ENCODE measurements around the gene ADAM15. TPM values are rescaled to one million over a fixed set of nuclear protein-coding genes. Genes with fewer than 3 reads are reported as not detected.

The ADAM15 gene
- total RNA-seq, 2 experiments from 2014 or later, result 53.8 to 55.8 TPM

- Mint-ChIP-seq H3K36me3 (ENCODE audit: low read depth) (peaks cover 36% of the 10 kb centered on the region), H3K27ac (peak overlapping the region; percentile 100), H3K4me3 (peak overlapping the region; percentile 76), H3K27me3 (ENCODE audit: low read depth) (no peaks in the 10 kb centered on the region), H3K9me3 (no peaks in the 10 kb centered on the region), H3K4me1 (ENCODE audit: low read depth) (peaks cover 55% of the 10 kb centered on the region)
- DNase-seq, result peak; percentile 75
- CTCF ChIA-PET, result interaction anchor here (0.6 to 2.8 kb wide), 3 partner anchors 9 to 11 kb away, joined by 3 to 21 read pairs (median 17); no protein-coding TSS in a partner anchor
- intact Hi-C loops (cut with micrococcal nuclease), result loop anchor here (10.0 kb wide), 2 partner anchors 682 to 1042 kb away; partner anchors contain the start of genes AQP10, ATP8B2, CREB3L4 and SLC39A1
Measured at GRCh38 chr1:155006601-155007101, 44.5 kb upstream of the ADAM15 start.

GRCh38 chr1:155007251-155007828 is 43.8 kb upstream of the ADAM15 start:
- H3K4me1 Mint-ChIP-seq (ENCODE audit: low read depth), result peaks cover 60% of the 10 kb centered on the region
- H3K9me3 Mint-ChIP-seq, result no peaks in the 10 kb centered on the region
- peak overlapping the region; percentile 100 for H3K27ac Mint-ChIP-seq
- CTCF ChIA-PET, result interaction anchor here (1.1 to 2.8 kb wide), 6 partner anchors 9 to 63 kb away, joined by 3 to 21 read pairs (median 6); no protein-coding TSS in a partner anchor
- H3K36me3 Mint-ChIP-seq (ENCODE audit: low read depth), result peaks cover 39% of the 10 kb centered on the region
- peak overlapping the region; percentile 76 for H3K4me3 Mint-ChIP-seq
- intact Hi-C loops (cut with micrococcal nuclease), result loop anchor here (10.0 kb wide), 2 partner anchors 683 to 1043 kb away; partner anchors contain the start of genes AQP10, ATP8B2, CREB3L4 and SLC39A1
- H3K27me3 Mint-ChIP-seq (ENCODE audit: low read depth), result no peaks in the 10 kb centered on the region
- DNase-seq, result no peak

DNA sequence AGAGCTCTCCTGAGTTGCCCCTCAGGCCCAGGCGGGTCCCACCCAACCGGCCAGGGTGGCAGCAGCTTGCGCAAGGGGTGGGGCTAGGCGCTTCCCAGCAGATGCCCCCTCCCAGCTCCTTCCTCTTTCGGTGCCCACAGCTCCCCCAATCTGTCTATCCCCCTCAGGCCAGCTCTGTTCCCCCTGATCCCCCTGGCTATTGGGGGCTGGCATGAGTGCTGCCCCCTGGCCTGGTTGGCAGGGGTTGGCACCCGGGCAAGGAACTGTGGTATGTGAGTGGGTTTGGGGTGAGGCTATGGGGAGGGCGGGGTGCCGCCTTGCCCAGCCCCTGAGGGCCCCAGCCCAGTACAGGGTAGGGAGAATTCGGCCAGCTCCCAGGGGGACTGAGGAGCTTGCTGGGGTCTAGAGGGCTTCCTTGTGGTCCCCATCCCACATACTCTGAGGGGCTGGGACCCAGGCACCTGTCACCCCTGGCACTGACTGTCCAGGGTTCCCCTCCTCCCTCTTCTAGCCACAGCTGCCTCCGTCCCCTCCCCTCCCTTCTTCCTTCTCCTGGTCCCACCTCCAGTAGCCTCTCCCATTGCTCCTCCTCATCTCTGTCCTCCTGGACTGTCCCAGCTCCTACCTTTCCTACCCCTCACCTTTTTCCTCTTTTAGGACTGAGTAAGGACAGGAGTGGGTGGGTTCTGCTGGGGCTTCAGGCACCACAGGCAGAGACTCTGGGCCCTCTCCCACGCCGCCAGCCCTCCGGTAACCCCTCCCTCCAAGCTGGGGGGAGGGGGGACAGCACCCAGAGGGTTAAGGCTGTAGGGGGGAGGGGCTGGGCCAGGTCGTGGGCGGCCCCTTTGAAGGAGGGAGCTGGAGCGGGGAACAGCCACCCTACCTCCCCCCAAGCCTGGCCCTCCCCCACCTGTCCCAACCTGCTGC is 42.8 kb upstream of the ADAM15 start:
- peak; percentile 88 for DNase-seq
- H3K4me1 Mint-ChIP-seq (ENCODE audit: low read depth), result peaks cover 69% of the 10 kb centered on the region
- H3K36me3 Mint-ChIP-seq (ENCODE audit: low read depth), result peaks cover 42% of the 10 kb centered on the region
- H3K4me3 Mint-ChIP-seq, result peak overlapping the region; percentile 97
- no peaks in the 10 kb centered on the region for H3K9me3 Mint-ChIP-seq
- CTCF ChIA-PET, result interaction anchor here (1.0 to 2.8 kb wide), 7 partner anchors 8 to 64 kb away, joined by 3 to 21 read pairs (median 4); partner anchors contain the start of gene ADAM15
- peak overlapping the region; percentile 98 for H3K27ac Mint-ChIP-seq
- no peaks in the 10 kb centered on the region for H3K27me3 Mint-ChIP-seq (ENCODE audit: low read depth)
- intact Hi-C loops (cut with micrococcal nuclease), result loop anchor here (10.0 kb wide), 2 partner anchors 683 to 1043 kb away; partner anchors contain the start of genes AQP10, ATP8B2, CREB3L4 and SLC39A1

GRCh38 chr1:155009221-155009711 is 41.9 kb upstream of the ADAM15 start:
- peak overlapping the region; percentile 98 for H3K27ac Mint-ChIP-seq
- intact Hi-C loops (cut with micrococcal nuclease), result loop anchor here (1.0 to 10.0 kb wide), 3 partner anchors 8 to 1044 kb away; partner anchors contain the start of genes AQP10, ATP8B2, CREB3L4 and SLC39A1
- H3K36me3 Mint-ChIP-seq (ENCODE audit: low read depth), result peaks cover 40% of the 10 kb centered on the region
- no peaks in the 10 kb centered on the region for H3K27me3 Mint-ChIP-seq (ENCODE audit: low read depth)
- DNase-seq, result peak; percentile 73
- CTCF ChIA-PET, result interaction anchor here (1.4 to 2.6 kb wide), 2 partner anchors 10 to 52 kb away, joined by 3 to 13 read pairs; no protein-coding TSS in a partner anchor
- H3K4me1 Mint-ChIP-seq (ENCODE audit: low read depth), result peaks cover 74% of the 10 kb centered on the region
- peak overlapping the region; percentile 97 for H3K4me3 Mint-ChIP-seq
- no peaks in the 10 kb centered on the region for H3K9me3 Mint-ChIP-seq

DNA sequence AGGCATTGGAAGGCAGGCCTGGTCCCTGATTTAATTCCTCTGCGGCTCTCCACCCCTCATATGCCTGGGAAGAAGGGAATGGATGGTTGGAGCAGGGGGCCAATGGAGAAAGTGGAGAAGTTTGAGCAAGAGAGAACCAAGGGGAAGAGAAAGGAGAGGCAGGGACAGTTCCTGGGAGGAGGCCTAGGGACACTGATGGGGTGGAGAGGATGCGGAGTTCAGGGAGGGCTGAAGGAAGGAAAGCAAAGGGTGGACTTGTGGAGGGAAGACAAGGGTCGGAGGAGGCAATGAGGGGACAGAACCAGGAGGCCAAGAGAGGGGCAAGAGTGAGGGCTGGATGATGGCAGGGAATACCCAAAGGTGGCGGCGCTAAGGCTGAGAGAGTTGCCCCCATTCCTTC is 41.4 kb upstream of the ADAM15 start:
- Mint-ChIP-seq H3K4me1 (ENCODE audit: low read depth) (peaks cover 72% of the 10 kb centered on the region), H3K4me3 (peak overlapping the region; percentile 97), H3K9me3 (no peaks in the 10 kb centered on the region), H3K27me3 (ENCODE audit: low read depth) (no peaks in the 10 kb centered on the region), H3K27ac (peak overlapping the region; percentile 98), H3K36me3 (ENCODE audit: low read depth) (peaks cover 40% of the 10 kb centered on the region)
- no peak for DNase-seq
- intact Hi-C loops (cut with micrococcal nuclease), result loop anchor here (1.0 to 10.0 kb wide), 4 partner anchors 8 to 1045 kb away; partner anchors contain the start of genes AQP10, ATP8B2, CREB3L4 and SLC39A1
- CTCF ChIA-PET, result interaction anchor here (1.4 to 2.6 kb wide), 2 partner anchors 10 to 52 kb away, joined by 3 to 13 read pairs; no protein-coding TSS in a partner anchor

DNA sequence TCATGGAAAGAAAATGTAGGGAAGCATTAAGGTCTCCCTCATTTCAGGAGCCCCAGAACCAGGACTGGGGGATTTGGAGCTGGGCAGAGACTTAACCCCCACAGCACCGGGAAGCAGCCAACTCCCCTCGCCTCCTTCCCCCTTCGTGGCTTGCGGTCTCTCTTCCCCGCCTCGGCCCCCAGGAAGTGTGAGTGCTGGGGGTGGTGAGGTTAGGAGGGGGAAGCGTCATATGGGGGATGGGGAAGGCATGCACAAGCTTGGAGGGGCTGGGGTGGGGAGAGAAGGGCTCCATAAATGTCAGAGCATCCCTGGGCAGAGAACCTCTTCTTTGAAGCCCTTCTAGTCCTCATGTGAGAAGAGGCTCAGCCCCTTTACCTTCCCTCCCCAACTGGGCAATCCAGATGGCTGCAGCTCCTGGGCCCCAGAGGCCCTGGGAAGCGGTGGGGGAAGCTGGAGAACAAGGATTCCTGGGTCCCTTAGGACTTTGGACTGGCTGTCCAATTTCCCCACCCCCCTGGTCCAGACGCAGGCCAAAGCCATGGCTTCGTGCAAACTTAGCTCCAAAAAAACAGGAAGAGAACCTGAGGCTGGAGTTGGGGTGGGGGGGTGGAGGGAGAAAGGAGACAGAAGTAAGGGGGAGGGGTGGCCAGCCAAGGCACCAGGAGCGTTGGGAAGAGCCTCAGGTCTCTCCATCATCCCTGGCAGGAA is 40.8 kb upstream of the ADAM15 start:
- intact Hi-C loops (cut with micrococcal nuclease), result loop anchor here (1.0 kb wide), 1 partner anchor 9 kb away; no protein-coding TSS in a partner anchor
- Mint-ChIP-seq H3K36me3 (ENCODE audit: low read depth) (peaks cover 40% of the 10 kb centered on the region), H3K27ac (peak overlapping the region; percentile 98), H3K4me3 (peak overlapping the region; percentile 97), H3K4me1 (ENCODE audit: low read depth) (peaks cover 73% of the 10 kb centered on the region), H3K9me3 (no peaks in the 10 kb centered on the region), H3K27me3 (ENCODE audit: low read depth) (no peaks in the 10 kb centered on the region)
- CTCF ChIA-PET, result interaction anchor here (0.7 to 2.6 kb wide), 4 partner anchors 9 to 40 kb away, joined by 3 to 13 read pairs (median 4); no protein-coding TSS in a partner anchor
- peak; percentile 63 for DNase-seq

DNA sequence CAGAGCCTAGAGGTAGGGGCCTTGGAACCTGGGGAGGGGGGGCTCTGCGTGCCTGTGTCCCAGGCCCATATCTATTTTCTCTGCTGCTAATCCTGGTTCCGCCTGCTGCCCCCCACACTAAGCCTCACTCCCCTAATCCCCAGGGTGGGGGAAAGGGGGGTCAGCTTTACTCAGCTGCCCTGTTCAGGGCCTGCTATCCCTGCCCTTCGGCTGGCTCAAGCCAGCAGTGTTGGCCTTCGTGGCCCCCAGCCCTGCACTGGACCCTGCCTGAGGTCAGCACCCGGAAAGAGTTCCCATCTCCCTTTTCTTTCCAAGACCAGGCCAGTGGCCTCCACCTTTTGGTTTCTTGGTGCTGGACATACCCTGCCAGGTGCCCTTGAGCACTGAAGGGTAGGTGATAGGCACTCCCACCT is 40.1 kb upstream of the ADAM15 start:
- CTCF ChIA-PET, result interaction anchor here (0.7 to 2.6 kb wide), 4 partner anchors 9 to 40 kb away, joined by 3 to 13 read pairs (median 4); no protein-coding TSS in a partner anchor
- peak overlapping the region; percentile 98 for H3K27ac Mint-ChIP-seq
- no peaks in the 10 kb centered on the region for H3K9me3 Mint-ChIP-seq
- peaks cover 47% of the 10 kb centered on the region for H3K36me3 Mint-ChIP-seq (ENCODE audit: low read depth)
- no peak for DNase-seq
- intact Hi-C loops (cut with micrococcal nuclease), result no loop called here
- H3K4me3 Mint-ChIP-seq, result peak overlapping the region; percentile 97
- H3K4me1 Mint-ChIP-seq (ENCODE audit: low read depth), result peaks cover 73% of the 10 kb centered on the region
- H3K27me3 Mint-ChIP-seq (ENCODE audit: low read depth), result no peaks in the 10 kb centered on the region

DNA sequence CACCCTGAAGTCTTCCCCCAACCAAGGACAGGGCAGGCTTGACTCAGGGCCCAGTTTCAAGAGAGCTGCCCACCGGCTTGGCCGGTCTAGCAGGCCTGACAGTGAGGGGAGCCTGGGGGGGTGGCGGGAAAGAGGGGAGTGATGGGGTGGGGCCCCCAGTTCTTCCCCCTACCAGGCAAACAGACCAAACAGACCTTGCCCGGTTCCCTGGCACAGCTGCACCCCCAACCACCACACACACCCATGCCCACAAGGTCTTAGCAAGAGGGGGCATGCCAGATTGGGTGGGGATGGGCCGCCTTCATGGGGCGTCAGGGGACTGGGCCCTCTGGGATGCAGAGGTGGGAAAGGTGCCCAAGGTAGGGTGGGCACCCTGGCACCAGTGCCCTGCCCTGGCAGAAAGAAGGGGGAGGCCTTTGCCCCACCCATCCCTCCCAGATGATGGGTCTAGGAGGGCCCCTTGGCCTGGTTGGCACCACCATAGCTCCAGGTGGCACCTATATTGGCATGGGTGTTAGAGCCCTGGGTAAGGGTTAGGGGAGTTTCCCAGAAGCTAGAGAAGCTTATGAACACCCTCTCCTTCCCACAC is 39.6 kb upstream of the ADAM15 start:
- intact Hi-C loops (cut with micrococcal nuclease), result no loop called here
- Mint-ChIP-seq H3K4me3 (peak overlapping the region; percentile 97), H3K27me3 (ENCODE audit: low read depth) (no peaks in the 10 kb centered on the region), H3K27ac (peak overlapping the region; percentile 98), H3K36me3 (ENCODE audit: low read depth) (peaks cover 52% of the 10 kb centered on the region), H3K9me3 (no peaks in the 10 kb centered on the region), H3K4me1 (ENCODE audit: low read depth) (peaks cover 73% of the 10 kb centered on the region)
- no peak for DNase-seq
- CTCF ChIA-PET, result interaction anchor here (0.9 to 2.6 kb wide), 2 partner anchors 8 to 12 kb away, joined by 3 to 13 read pairs; no protein-coding TSS in a partner anchor

DNA sequence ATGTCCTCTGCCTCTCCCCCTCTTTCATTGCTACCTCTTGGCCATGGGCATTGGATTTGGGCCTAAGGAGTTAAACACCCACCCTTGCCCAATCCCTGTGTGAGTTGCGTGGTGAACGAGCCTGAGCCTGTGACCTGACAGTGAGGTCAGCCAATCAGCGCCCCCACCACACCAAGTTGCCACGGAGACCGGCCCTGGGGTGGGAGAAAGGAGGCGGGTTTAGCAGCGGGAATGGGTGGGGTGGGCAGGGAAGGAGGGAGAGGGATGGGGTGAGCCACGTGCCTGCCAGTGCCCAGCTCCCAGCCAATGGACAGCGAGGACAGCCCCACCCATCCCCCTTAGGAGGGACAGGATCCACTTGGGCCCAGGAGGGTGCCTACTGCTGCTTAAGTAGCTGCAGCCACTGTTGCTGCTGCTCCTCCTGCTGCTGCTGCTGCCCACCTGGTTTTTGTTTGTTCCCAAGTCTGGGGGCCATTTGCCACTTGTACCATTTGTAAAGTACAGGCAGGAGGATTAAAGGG is 39.0 kb upstream of the ADAM15 start:
- Mint-ChIP-seq H3K9me3 (no peaks in the 10 kb centered on the region), H3K4me3 (peak overlapping the region; percentile 97), H3K27me3 (ENCODE audit: low read depth) (no peaks in the 10 kb centered on the region), H3K4me1 (ENCODE audit: low read depth) (peaks cover 68% of the 10 kb centered on the region), H3K27ac (peak overlapping the region; percentile 89), H3K36me3 (ENCODE audit: low read depth) (peaks cover 55% of the 10 kb centered on the region)
- intact Hi-C loops (cut with micrococcal nuclease), result no loop called here
- peak; percentile 71 for DNase-seq
- CTCF ChIA-PET, result interaction anchor here (0.8 to 2.7 kb wide), 6 partner anchors 9 to 73 kb away, joined by 3 to 9 read pairs (median 3); partner anchors contain the start of gene PBXIP1

DNA sequence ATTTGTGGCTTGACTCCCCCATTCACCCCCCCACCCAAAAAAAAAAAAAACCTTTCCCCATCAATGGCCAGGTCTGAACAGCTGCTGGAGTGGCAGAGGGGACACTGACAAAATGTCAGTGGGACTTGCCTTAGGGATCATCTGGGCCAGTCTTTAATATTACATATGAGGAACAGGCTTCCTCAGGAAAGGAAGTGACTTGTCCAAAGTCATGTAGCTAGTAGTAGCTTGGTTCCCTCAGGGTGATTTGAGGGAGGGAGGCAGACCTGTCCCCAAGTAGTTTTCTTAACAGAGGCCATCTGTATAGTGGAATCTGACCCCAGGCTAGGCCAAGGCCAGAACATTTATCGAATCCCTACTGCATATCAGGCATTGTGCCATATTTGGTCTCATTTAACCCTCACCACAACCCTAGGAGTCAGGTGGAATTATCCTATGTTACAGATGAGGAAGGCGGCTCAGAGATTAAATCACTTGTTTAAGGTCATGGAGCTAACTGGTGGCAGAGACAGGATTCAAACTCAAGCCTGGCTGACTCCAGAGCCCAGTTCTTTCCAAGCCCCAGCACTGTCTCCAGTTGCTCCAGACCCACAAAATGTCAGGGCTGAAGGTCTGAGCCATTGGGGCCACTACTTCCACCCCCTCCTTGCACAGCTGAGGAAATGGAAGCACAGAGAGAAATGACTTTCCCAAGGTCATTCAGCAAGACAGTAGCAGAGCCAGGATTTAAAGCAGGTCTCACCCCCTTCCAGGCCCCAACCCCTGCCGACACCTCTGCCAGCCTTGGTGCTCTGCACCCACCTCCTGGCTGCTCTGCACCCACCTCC is 38.1 kb upstream of the ADAM15 start:
- CTCF ChIA-PET, result interaction anchor here (0.6 to 2.7 kb wide), 10 partner anchors 10 to 357 kb away, joined by 3 to 9 read pairs (median 3); partner anchors contain the start of gene PBXIP1
- Mint-ChIP-seq H3K27ac (peak overlapping the region; percentile 89), H3K36me3 (ENCODE audit: low read depth) (peaks cover 55% of the 10 kb centered on the region), H3K4me3 (peak overlapping the region; percentile 25), H3K27me3 (ENCODE audit: low read depth) (no peaks in the 10 kb centered on the region), H3K9me3 (no peaks in the 10 kb centered on the region), H3K4me1 (ENCODE audit: low read depth) (peaks cover 66% of the 10 kb centered on the region)
- intact Hi-C loops (cut with micrococcal nuclease), result no loop called here
- DNase-seq, result no peak

Data from activated naive CD4-positive, alpha-beta T cell treated with anti-CD3 and anti-CD28 coated beads for 36 hours (primary cell).